HG03159 (cell line): ENCODE data around the gene INTS3.
"Not testable (repeated sequence)": the region's sequence is repeated elsewhere in the genome, so short reads cannot be mapped to it uniquely, and the experiment has no call there.

ENCODE experiments used
- ATAC-seq: cut with Tn5 transposase; IDR thresholded peaks from one replicate; pipeline ENCODE4 v1.9.1; 2021; ENCODE audit warnings: mild to moderate bottlenecking, moderate library complexity; ENCODE audit not compliant: unreplicated experiment

INTS3 gene

GRCh38 chr1:153754266-153754665, 26.4 kb downstream of the INTS3 start:
- no peak for ATAC-seq

GRCh38 chr1:153760440-153760839, 32.6 kb downstream of the INTS3 start:
- no peak for ATAC-seq

- ATAC-seq = no peak
Measured at GRCh38 chr1:153763365-153764225, 35.7 kb downstream of the INTS3 start.

- ATAC-seq = no peak
Measured at GRCh38 chr1:153764310-153764709, 36.5 kb downstream of the INTS3 start.

DNA sequence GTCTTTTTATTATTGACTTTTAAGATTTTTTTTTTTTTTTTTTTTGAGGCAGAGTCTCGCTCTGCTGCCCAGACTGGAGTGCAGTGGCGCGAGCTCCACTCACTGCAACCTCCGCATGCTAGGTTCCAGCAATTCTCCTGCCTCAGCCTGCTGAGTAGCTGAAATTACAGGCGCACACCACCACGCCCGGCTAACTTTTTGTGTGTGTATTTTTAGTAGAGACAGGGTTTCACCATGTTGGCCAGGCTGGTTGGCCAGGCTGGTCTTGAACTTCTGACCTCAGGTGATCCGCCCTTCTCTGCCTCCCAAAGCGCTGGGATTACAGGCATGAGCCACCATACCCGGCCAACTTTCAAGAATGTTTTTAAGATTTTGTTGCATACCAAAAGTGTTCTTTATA, 38.8 kb downstream of the INTS3 start:
- ATAC-seq = not testable (repeated sequence)

- ATAC-seq = no peak
Measured at GRCh38 chr1:153767519-153767918, 39.7 kb downstream of the INTS3 start.

DNA sequence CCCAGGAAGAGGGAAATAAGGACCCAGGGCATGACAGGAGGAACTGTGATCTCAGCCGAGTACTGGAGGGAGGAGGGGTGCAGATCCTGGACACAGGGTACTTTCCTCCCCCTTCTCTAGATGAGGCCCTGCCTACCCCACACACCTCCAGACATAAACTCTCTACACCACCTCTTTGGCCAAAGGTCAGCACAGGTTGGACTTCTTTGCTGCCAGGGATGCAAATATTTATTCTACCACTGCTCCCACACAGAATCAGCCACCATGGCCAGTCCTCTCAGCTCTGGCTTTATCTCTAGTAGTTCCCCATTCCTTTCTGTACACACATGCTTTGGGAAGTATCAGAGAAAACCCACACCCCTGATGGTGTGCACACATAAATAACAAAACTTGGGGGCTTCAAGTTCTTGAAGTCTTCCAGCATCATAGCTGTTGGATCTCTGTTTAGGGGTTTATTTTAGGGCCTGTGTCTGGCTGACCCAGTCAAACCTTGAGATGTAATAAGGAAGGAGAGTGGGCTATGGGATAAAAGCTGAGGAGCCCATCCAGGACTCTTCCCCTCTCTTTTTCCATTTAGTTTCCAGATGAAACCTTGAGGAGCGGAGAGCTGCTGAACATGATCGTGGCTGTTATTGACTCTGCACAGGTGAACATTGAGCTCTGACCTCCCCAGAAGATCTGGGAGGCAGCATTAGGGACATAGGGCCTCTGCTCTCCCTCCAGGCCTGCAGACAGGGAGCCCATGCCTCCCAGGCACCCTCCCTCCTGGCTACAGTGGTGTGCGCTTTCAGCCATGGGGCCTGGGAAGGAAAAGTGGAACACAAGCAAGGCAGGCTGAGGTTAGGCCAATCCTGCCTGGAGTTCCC, 40.7 kb downstream of the INTS3 start:
- ATAC-seq = no peak

- no peak for ATAC-seq
Measured at GRCh38 chr1:153769221-153769620, 41.4 kb downstream of the INTS3 start.

- ATAC-seq = no peak
Measured at GRCh38 chr1:153770797-153771196, 42.9 kb downstream of the INTS3 start.

DNA sequence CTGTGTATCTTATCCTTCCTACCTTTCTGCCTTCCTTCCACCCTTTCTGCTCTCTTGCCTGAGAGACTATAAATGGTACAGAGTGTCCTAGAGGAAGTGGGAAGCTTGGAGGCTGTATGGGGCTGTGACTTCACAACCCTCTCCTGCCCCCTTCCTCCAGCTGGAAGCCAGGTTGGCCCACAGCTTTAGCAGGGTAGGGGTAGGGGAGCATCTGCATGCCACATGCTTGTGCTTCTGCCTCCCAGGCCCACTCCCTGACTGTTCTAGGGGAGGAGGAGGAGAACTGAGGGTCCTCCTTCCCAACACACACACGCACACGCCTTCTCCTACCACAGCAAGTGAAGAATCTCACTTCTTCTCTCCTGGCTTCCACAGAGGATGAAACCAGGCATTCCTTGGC, 43.4 kb downstream of the INTS3 start:
- ATAC-seq = no peak

- no peak for ATAC-seq
Measured at GRCh38 chr1:153771841-153772593, 44.2 kb downstream of the INTS3 start.

DNA sequence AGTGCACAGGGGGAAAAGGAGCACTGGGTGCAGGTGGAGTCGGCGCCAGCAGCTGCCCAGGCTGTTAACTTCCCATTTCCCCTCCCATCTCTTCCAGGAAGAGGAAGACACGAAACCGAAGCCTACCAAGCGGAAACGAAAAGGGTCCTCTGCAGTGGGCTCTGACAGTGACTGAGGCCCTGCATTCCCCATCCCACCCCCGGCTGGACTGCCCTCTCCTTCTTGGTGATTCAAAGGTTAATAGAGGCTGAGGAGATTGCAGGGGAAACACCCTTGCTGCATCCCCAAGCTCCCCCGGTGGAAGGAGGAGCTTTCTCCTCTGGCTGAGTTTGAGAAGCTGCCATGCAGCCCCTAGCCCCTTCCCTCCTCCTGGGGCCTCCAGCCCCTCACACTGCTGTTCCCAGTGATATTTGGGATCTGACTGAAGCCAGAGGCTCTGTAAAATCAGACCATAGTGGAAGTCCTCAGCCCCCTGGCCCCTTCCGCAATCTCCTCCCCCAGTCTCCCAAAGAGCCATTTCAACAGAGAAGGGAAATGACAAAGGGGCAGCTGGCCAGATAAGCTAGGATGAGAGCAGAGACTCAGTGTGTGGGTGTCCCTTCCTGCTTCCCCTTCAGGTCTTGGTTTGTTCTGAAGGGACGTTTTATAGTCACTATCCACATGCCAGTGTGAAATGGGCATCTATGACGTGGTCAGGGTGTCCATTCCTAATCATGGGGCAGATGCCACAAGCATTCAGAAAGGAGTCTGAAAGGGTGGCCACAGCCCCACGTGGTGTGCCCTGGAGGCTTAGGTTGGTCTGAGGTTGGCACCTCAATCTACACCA, 45.5 kb downstream of the INTS3 start:
- ATAC-seq = no peak

- ATAC-seq = no peak
Measured at GRCh38 chr1:153774026-153774595, 46.3 kb downstream of the INTS3 start.

DNA sequence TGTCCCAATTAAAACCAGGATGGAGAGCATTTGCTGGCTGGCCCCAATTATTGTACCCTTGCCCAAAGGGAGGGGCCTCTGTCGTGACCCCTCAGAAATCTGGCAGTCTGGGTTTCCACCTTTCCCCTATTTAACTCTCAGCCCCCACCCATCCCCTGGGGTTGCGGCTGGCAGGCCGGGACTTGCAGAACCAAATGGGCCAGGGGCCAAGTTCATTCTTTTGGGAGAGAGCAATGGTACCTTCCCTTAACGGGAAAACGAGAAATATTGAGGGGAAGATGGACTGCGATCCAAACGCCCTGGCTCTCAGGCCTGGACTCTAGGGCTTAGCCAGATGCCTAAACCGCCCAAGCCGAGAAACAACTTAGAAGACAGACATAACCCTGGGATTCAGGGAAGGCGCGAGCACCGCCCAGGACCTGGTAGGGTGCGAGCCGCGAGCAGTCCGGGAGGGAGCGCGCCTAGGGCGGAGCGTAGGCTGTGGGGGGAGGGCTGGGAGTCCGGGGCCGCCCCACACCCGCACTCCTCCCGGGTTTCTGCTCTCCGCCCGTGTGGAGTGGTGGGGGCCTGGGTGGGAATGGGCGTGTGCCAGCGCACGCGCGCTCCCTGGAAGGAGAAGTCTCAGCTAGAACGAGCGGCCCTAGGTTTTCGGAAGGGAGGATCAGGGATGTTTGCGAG, 47.1 kb downstream of the INTS3 start, which contains the start of gene SLC27A3:
Gene SLC27A3, plus strand, starts transcription at position 628 of the 678 bp plus-strand sequence. CDS start 91 bp downstream, outside the sequence.
- peak; percentile 23 for ATAC-seq

GRCh38 chr1:153775458-153776327, 47.8 kb downstream of the INTS3 start:
- peak; percentile 60 for ATAC-seq

DNA sequence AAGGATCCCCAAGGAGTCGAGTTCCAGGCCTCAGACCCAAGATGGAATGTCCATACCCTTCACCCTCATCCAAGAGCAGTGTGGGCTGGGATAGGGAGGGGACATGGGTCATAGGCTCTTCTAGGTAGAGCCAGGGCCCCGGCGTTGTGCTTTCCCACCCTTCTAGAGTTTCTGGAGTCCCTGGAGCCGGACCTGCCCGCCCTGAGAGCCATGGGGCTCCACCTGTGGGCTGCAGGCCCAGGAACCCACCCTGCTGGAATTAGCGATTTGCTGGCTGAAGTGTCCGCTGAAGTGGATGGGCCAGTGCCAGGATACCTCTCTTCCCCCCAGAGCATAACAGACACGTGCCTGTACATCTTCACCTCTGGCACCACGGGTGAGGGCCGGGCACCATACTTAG, 48.5 kb downstream of the INTS3 start:
- ATAC-seq = no peak

DNA sequence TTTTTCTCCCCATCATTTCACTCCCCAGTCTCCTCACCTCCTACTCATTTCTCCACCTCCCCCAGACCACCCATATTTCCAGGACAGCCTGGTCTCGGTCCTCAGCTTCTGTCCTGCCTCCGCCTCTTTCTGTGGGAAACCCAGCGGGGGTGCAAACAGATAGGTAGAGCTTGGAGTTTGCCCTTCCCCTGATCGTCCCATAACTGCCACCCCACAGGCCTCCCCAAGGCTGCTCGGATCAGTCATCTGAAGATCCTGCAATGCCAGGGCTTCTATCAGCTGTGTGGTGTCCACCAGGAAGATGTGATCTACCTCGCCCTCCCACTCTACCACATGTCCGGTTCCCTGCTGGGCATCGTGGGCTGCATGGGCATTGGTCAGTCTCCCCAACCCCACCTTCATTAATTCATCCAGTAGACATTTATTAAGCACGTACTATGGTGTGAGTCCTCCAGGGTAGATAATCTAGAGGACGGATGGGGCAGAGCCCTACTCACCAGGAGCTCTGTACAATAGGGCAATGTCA, 49.1 kb downstream of the INTS3 start:
- no peak for ATAC-seq

DNA sequence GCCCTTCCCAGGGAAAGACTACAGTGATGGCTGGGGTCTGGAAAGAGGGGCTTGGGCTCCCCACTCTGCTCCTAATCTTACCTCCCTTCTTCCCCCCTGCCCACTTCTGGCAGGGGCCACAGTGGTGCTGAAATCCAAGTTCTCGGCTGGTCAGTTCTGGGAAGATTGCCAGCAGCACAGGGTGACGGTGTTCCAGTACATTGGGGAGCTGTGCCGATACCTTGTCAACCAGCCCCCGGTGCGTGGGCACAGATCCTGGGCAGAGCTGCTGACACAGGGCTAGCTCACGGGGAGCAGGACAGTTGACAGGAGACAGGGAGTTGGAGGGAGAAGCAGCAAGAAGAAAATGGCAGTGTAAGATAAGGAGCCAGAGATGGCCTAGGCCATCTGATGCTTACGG, 49.8 kb downstream of the INTS3 start:
- no peak for ATAC-seq
